GM23338 (cell line): ENCODE data around the gene ZMAT3. TPM values are rescaled to one million over a fixed set of nuclear protein-coding genes. Genes with fewer than 3 reads are reported as not detected.

ENCODE experiments used
- ATAC-seq: fragments of 200-7000 bp; cut with Tn5 transposase; 3 replicates; pipeline ENCODE4 v1.9.1; 2020
- DNase-seq: peaks from one replicate; pipeline ENCODE4 v3.0.0-alpha.2; 2015; ENCODE audit warnings: low spot score
- H2AFZ ChIP-seq: fragments of 200-600 bp; sonication (generic); 2 replicates; pipeline ENCODE4 v1.8.0; 2016; ENCODE audit warnings: antibody characterized with exemption, mild to moderate bottlenecking, moderate library complexity
- H3F3A ChIP-seq: fragments of 200-600 bp; sonication (generic); replicated peaks from 2 replicates; pipeline ENCODE4 v1.8.0; 2017; ENCODE audit warnings: antibody characterized with exemption, mixed run types, low read depth
- H3K27ac ChIP-seq: fragments of 200-600 bp; sonication (generic); 2 replicates; pipeline ENCODE4 v1.6.1; 2016; ENCODE audit warnings: low read depth
- H3K27me3 ChIP-seq: fragments of 200-600 bp; sonication (generic); 2 replicates; pipeline ENCODE4 v1.8.0; 2016; ENCODE audit warnings: mild to moderate bottlenecking, mixed run types, moderate library complexity; ENCODE audit not compliant: insufficient read depth
- H3K36me3 ChIP-seq: fragments of 200-600 bp; sonication (generic); 2 replicates; pipeline ENCODE4 v1.8.0; 2016; ENCODE audit warnings: mild to moderate bottlenecking; ENCODE audit not compliant: insufficient read depth
- H3K4me1 ChIP-seq: fragments of 200-600 bp; sonication (generic); 2 replicates; pipeline ENCODE4 v1.8.0; 2016; ENCODE audit warnings: mild to moderate bottlenecking, moderate library complexity; ENCODE audit not compliant: insufficient read depth
- H3K4me2 ChIP-seq: fragments of 200-600 bp; sonication (generic); 2 replicates; pipeline ENCODE4 v1.7.1; 2017; ENCODE audit warnings: mixed run types
- H3K4me3 ChIP-seq: fragments of 200-600 bp; sonication (generic); 2 replicates; pipeline ENCODE4 v1.6.1; 2016; ENCODE audit warnings: mixed run types
- H3K79me2 ChIP-seq: fragments of 200-600 bp; sonication (generic); replicated peaks from 2 replicates; pipeline ENCODE4 v1.8.0; 2017; ENCODE audit warnings: mild to moderate bottlenecking; ENCODE audit not compliant: insufficient read depth
- H3K9me2 ChIP-seq: fragments of 200-600 bp; sonication (generic); 2 replicates; pipeline ENCODE4 v1.8.0; 2017; ENCODE audit not compliant: insufficient read depth
- H4K20me1 ChIP-seq: fragments of 200-600 bp; sonication (generic); replicated peaks from 2 replicates; pipeline ENCODE4 v1.8.0; 2017; ENCODE audit warnings: mild to moderate bottlenecking; ENCODE audit not compliant: insufficient read depth
- H3K27ac Mint-ChIP-seq: 2 replicates; pipeline ENCODE4 v1.8.0; 2020; ENCODE audit warnings: inconsistent platforms, mild to moderate bottlenecking, moderate library complexity, mixed read lengths
- H3K27me3 Mint-ChIP-seq: 3 replicates; pipeline ENCODE4 v1.8.0; 2022; ENCODE audit warnings: low read depth, mild to moderate bottlenecking, moderate library complexity, mixed read lengths, inconsistent platforms; ENCODE audit not compliant: insufficient read depth, poor library complexity
- H3K36me3 Mint-ChIP-seq: 3 replicates; pipeline ENCODE4 v1.8.0; 2021; ENCODE audit warnings: low read depth, mild to moderate bottlenecking, inconsistent platforms, moderate library complexity, mixed read lengths
- H3K4me1 Mint-ChIP-seq: 3 replicates; pipeline ENCODE4 v1.8.0; 2020; ENCODE audit warnings: mild to moderate bottlenecking, inconsistent platforms, mixed read lengths
- H3K4me3 Mint-ChIP-seq: 3 replicates; pipeline ENCODE4 v1.8.0; 2021; ENCODE audit warnings: moderate library complexity, mild to moderate bottlenecking, inconsistent platforms, mixed read lengths
- H3K9me3 Mint-ChIP-seq: 3 replicates; pipeline ENCODE4 v1.8.0; 2020; ENCODE audit warnings: moderate library complexity, mild to moderate bottlenecking, inconsistent platforms, mixed read lengths
- CREB1 ChIP-seq: fragments of 250-450 bp; sonication (Bioruptor Pico); IDR thresholded peaks from 2 replicates; pipeline ENCODE4 v1.5.0; 2020; ENCODE audit warnings: low read depth, mild to moderate bottlenecking, moderate library complexity
- EZH2 ChIP-seq: fragments of 200-600 bp; sonication (generic); IDR thresholded peaks from one replicate; pipeline ENCODE4 v1.8.0; 2017; ENCODE audit warnings: antibody characterized with exemption, mild to moderate bottlenecking, low read depth; ENCODE audit not compliant: unreplicated experiment
- JUNB ChIP-seq: IDR thresholded peaks from one replicate; pipeline ENCODE4 v1.6.1; 2016; ENCODE audit warnings: antibody characterized with exemption; ENCODE audit not compliant: unreplicated experiment
- POLR2AphosphoS5 ChIP-seq: IDR thresholded peaks from 2 replicates; pipeline ENCODE4 v1.6.1; 2016; ENCODE audit warnings: antibody characterized with exemption, low read depth
- ZNF114 ChIP-seq: fragments of 250-450 bp; sonication (Bioruptor Pico); IDR thresholded peaks from 2 replicates; pipeline ENCODE4 v1.5.0; 2020; ENCODE audit warnings: mild to moderate bottlenecking, moderate library complexity
- ZNF331 ChIP-seq: fragments of 250-450 bp; sonication (Bioruptor Pico); IDR thresholded peaks from 2 replicates; pipeline ENCODE4 v1.5.0; 2020; ENCODE audit warnings: low read depth, mild to moderate bottlenecking, moderate library complexity
- polyA plus RNA-seq: library from polyadenylated mRNA; unstranded; fragments of >200 nt; fragmentation: Nextera tagmentation; extraction: Ambion mirVana; gene quantifications from 2 replicates; pipeline ENCODE4 v1.2.1, GENCODE V29; 2016
- total RNA-seq: library from RNA; depleted of rRNA; stranded (reverse); fragments of >200 nt; shearing (Covaris generic); gene quantifications from 2 replicates; pipeline ENCODE4 v1.2.3, GENCODE V29; 2014
- TF ChIP-seq, protein P1 (sequence below): IDR thresholded peaks from one replicate; pipeline ENCODE4 v1.6.1; 2018; ENCODE audit warnings: antibody characterized with exemption; ENCODE audit not compliant: unreplicated experiment
- TF ChIP-seq, protein P2 (sequence below): IDR thresholded peaks from 2 replicates; pipeline ENCODE4 v1.6.1; 2016; ENCODE audit warnings: antibody characterized with exemption

The ZMAT3 gene
- total and polyA plus RNA-seq, 2 experiments from 2014 or later = 10.0 to 17.3 TPM

DNA sequence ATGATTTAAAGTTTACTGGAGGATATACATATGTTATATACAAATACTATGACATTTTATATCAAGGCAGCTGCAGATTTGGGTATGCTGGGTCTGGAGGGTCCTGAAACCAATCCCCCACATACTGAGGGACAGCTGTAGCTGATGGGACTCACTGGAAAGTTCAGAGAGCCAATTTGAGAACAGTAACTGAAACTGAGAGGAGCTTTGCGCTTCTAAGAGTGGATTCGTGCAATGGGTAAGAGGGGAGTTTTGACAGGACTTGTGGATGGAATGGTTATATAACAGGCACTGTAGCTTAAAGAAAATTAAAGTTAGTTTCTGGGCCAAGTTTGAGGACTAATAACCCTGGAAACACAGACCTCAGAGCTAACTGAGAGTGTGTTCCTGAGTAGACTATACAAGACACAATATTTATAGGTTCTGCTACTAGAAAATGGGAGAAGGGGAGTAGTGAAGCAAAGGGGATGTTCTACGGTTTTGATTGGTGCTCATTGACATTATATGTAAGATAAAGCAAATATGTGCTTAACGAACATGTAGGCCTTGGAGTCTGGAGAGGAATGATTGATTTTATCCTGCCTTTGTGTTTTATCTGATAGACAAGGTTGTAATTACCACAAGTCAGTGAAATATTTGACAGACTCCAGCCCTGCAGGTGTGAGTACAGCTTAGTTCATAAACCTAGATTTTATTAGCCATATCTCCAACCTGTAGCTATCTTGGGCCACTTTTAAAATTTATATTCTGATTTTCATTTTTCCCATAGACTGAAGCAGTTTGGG, 4.8 kb upstream of the ZMAT3 start:
- Histone ChIP-seq H3K36me3 (no peaks in the 10 kb centered on the region), H3K4me3 (no peak overlapping the region), H2AFZ (peak overlapping the region; percentile 5), H3K9me2 (0 out of 2 replicates have a peak, but pooled peaks cover 5% of the 10 kb centered on the region), H3K79me2 (no peaks in the 10 kb centered on the region), H3K4me2 (no peak overlapping the region), H4K20me1 (no peaks in the 10 kb centered on the region), H3K4me1 (peaks cover 5% of the 10 kb centered on the region; the same call in 1 of the 2 replicates), H3K27ac (no peak overlapping the region), H3K27me3 (no peaks in the 10 kb centered on the region), H3F3A (no peaks in the 10 kb centered on the region)
- TF ChIP-seq POLR2AphosphoS5 = no peak
- no peak overlapping the region for H3K27ac Mint-ChIP-seq
- no peak for ATAC-seq
- no peak for DNase-seq
- H3K27me3 Mint-ChIP-seq = peaks cover 7% of the 10 kb centered on the region
- no peaks in the 10 kb centered on the region for H3K9me3 Mint-ChIP-seq
- H3K36me3 Mint-ChIP-seq = no peaks in the 10 kb centered on the region
- H3K4me3 Mint-ChIP-seq = no peak overlapping the region
- peaks cover 3% of the 10 kb centered on the region for H3K4me1 Mint-ChIP-seq

DNA sequence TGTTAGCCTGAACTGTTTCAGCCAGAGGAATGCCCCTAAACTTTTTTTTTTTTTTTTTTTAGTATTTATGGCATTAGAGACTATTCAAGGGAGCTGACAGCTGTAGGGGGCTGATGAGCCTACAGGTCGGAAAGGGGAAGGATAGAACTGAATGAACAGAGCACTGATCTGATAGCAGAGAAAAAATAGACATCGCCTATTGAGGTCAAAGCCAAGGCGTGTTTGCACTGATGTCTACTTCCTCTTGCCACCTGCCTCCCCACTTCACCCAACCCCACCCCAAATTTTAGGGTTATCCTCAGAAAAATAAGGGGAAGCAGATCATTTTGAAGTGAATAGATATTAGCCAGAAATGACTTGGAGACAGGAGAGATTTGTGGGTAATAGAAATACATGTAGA, 3.0 kb upstream of the ZMAT3 start:
- no peak for DNase-seq
- Mint-ChIP-seq H3K27ac (no peak overlapping the region), H3K4me1 (peaks cover 8% of the 10 kb centered on the region), H3K9me3 (no peaks in the 10 kb centered on the region), H3K36me3 (no peaks in the 10 kb centered on the region), H3K4me3 (no peak overlapping the region), H3K27me3 (peaks cover 9% of the 10 kb centered on the region)
- Histone ChIP-seq H3K27ac (no peak overlapping the region), H4K20me1 (no peaks in the 10 kb centered on the region), H3K27me3 (0 out of 2 replicates have a peak, but pooled peaks cover 3% of the 10 kb centered on the region), H3K79me2 (0 out of 2 replicates have a peak, but pooled peaks cover 5% of the 10 kb centered on the region), H3K36me3 (no peaks in the 10 kb centered on the region), H3K4me2 (no peak overlapping the region), H3F3A (0 out of 2 replicates have a peak, but pooled peaks cover 3% of the 10 kb centered on the region), H3K9me2 (0 out of 2 replicates have a peak, but pooled peaks cover 5% of the 10 kb centered on the region), H3K4me3 (no peak overlapping the region), H2AFZ (peak overlapping the region; percentile 85; the same call in 1 of the 2 replicates), H3K4me1 (peaks cover 14% of the 10 kb centered on the region)
- TF ChIP-seq, protein P1, sequence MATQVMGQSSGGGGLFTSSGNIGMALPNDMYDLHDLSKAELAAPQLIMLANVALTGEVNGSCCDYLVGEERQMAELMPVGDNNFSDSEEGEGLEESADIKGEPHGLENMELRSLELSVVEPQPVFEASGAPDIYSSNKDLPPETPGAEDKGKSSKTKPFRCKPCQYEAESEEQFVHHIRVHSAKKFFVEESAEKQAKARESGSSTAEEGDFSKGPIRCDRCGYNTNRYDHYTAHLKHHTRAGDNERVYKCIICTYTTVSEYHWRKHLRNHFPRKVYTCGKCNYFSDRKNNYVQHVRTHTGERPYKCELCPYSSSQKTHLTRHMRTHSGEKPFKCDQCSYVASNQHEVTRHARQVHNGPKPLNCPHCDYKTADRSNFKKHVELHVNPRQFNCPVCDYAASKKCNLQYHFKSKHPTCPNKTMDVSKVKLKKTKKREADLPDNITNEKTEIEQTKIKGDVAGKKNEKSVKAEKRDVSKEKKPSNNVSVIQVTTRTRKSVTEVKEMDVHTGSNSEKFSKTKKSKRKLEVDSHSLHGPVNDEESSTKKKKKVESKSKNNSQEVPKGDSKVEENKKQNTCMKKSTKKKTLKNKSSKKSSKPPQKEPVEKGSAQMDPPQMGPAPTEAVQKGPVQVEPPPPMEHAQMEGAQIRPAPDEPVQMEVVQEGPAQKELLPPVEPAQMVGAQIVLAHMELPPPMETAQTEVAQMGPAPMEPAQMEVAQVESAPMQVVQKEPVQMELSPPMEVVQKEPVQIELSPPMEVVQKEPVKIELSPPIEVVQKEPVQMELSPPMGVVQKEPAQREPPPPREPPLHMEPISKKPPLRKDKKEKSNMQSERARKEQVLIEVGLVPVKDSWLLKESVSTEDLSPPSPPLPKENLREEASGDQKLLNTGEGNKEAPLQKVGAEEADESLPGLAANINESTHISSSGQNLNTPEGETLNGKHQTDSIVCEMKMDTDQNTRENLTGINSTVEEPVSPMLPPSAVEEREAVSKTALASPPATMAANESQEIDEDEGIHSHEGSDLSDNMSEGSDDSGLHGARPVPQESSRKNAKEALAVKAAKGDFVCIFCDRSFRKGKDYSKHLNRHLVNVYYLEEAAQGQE = no peak
- no peak for TF ChIP-seq JUNB
- no peak for TF ChIP-seq ZNF331 (CRISPR knock-in tag)
- TF ChIP-seq CREB1 = no peak
- no peak for ATAC-seq

DNA sequence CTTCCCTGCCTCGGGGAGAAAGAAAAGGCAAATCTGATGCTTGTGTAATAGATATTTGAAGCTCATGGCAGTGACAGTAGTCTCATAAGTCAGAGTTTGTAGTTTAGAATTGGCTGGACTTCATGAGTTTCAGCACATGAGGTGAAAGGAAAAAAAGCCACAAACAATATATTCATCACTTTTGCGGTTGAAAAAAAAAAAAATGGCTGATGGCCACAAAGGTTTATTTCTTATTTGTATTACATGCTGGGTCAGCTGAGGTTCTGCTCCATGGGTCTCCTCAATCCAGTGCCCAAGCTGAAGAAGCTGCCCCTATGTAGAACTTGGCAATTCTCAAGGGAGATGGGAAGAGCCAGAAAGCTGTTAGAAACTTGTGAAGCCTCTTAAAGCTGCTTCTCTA, 2.2 kb upstream of the ZMAT3 start:
- Histone ChIP-seq H3K9me2 (0 out of 2 replicates have a peak, but pooled peaks cover 5% of the 10 kb centered on the region), H4K20me1 (no peaks in the 10 kb centered on the region), H3K79me2 (0 out of 2 replicates have a peak, but pooled peaks cover 8% of the 10 kb centered on the region), H3F3A (0 out of 2 replicates have a peak, but pooled peaks cover 3% of the 10 kb centered on the region), H3K4me2 (no peak overlapping the region), H3K27ac (no peak overlapping the region), H3K4me1 (peaks cover 16% of the 10 kb centered on the region), H3K36me3 (no peaks in the 10 kb centered on the region), H2AFZ (peak overlapping the region; percentile 85; the same call in 1 of the 2 replicates), H3K4me3 (no peak overlapping the region), H3K27me3 (0 out of 2 replicates have a peak, but pooled peaks cover 3% of the 10 kb centered on the region)
- DNase-seq = no peak
- Mint-ChIP-seq H3K27me3 (peaks cover 9% of the 10 kb centered on the region), H3K36me3 (no peaks in the 10 kb centered on the region), H3K27ac (no peak overlapping the region), H3K9me3 (no peaks in the 10 kb centered on the region), H3K4me3 (no peak overlapping the region), H3K4me1 (peaks cover 15% of the 10 kb centered on the region)
- no peak for ATAC-seq
- TF ChIP-seq POLR2AphosphoS5 (no peak), ZNF331 (CRISPR knock-in tag) (no peak), EZH2 (no peak), ZNF114 (CRISPR knock-in tag) (no peak), CREB1 (no peak)
- TF ChIP-seq, protein P2, sequence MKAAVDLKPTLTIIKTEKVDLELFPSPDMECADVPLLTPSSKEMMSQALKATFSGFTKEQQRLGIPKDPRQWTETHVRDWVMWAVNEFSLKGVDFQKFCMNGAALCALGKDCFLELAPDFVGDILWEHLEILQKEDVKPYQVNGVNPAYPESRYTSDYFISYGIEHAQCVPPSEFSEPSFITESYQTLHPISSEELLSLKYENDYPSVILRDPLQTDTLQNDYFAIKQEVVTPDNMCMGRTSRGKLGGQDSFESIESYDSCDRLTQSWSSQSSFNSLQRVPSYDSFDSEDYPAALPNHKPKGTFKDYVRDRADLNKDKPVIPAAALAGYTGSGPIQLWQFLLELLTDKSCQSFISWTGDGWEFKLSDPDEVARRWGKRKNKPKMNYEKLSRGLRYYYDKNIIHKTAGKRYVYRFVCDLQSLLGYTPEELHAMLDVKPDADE = no peak
